ENCODE measurements around the gene TLNRD1. TPM values are rescaled to one million over a fixed set of nuclear protein-coding genes. Genes with fewer than 3 reads are reported as not detected.
A peak's percentile ranks its signal among the peaks of the same experiment; 100 is the strongest.
"Not testable (repeated sequence)": the region's sequence is repeated elsewhere in the genome, so short reads cannot be mapped to it uniquely, and the experiment has no call there.

Gene TLNRD1
- 19.3 and 21.4 TPM in 2 replicates for total RNA-seq (2014; rRNA removed; shearing (Covaris generic); ENCODE audit: low replicate concordance)

- DNase-seq (ENCODE audit: low read depth), result peak; percentile 83
- in situ Hi-C loops (cut with HindIII; ENCODE audit: low pct_unique_long_range_greater_than_20kb, low sequenced_read_pairs), result no loop called here
Measured at GRCh38 chr15:81000624-81001151, at the start of gene TLNRD1. TLNRD1 (plus strand) TSS chr15:81000923; CDS start chr15:81002272, 1,349 bp downstream.

- in situ Hi-C loops (cut with HindIII; ENCODE audit: low pct_unique_long_range_greater_than_20kb, low sequenced_read_pairs), result no loop called here
- no peak for DNase-seq (ENCODE audit: low read depth)
Measured at GRCh38 chr15:80951941-80952340, 48.8 kb upstream of the TLNRD1 start.

GRCh38 chr15:80953001-80953952 is 47.4 kb upstream of the TLNRD1 start:
- in situ Hi-C loops (cut with HindIII; ENCODE audit: low pct_unique_long_range_greater_than_20kb, low sequenced_read_pairs), result no loop called here
- no peak for DNase-seq (ENCODE audit: low read depth)

- peak; percentile 30 for DNase-seq (ENCODE audit: low read depth)
- in situ Hi-C loops (cut with HindIII; ENCODE audit: low pct_unique_long_range_greater_than_20kb, low sequenced_read_pairs), result no loop called here
Measured at GRCh38 chr15:80953953-80954778, 46.6 kb upstream of the TLNRD1 start.

- in situ Hi-C loops (cut with HindIII; ENCODE audit: low pct_unique_long_range_greater_than_20kb, low sequenced_read_pairs), result not testable (repeated sequence)
- DNase-seq (ENCODE audit: low read depth), result peak; percentile 94
Measured at GRCh38 chr15:80955571-80956452, 44.9 kb upstream of the TLNRD1 start.

- DNase-seq (ENCODE audit: low read depth), result no peak
- in situ Hi-C loops (cut with HindIII; ENCODE audit: low pct_unique_long_range_greater_than_20kb, low sequenced_read_pairs), result no loop called here
Measured at GRCh38 chr15:80957556-80957955, 43.2 kb upstream of the TLNRD1 start.

- in situ Hi-C loops (cut with HindIII; ENCODE audit: low pct_unique_long_range_greater_than_20kb, low sequenced_read_pairs), result no loop called here
- DNase-seq (ENCODE audit: low read depth), result no peak
Measured at GRCh38 chr15:80957976-80958375, 42.7 kb upstream of the TLNRD1 start.

- DNase-seq (ENCODE audit: low read depth), result no peak
- in situ Hi-C loops (cut with HindIII; ENCODE audit: low pct_unique_long_range_greater_than_20kb, low sequenced_read_pairs), result no loop called here
Measured at GRCh38 chr15:80958818-80959495, 41.8 kb upstream of the TLNRD1 start.

- DNase-seq (ENCODE audit: low read depth); in situ Hi-C loops (cut with HindIII; ENCODE audit: low pct_unique_long_range_greater_than_20kb, low sequenced_read_pairs): not testable (repeated sequence)
Measured at GRCh38 chr15:80965454-80965853, 35.3 kb upstream of the TLNRD1 start.

GRCh38 chr15:80966431-80967197 is 34.1 kb upstream of the TLNRD1 start:
- no peak for DNase-seq (ENCODE audit: low read depth)
- in situ Hi-C loops (cut with HindIII; ENCODE audit: low pct_unique_long_range_greater_than_20kb, low sequenced_read_pairs), result no loop called here

GRCh38 chr15:80967451-80967850 is 33.3 kb upstream of the TLNRD1 start:
- in situ Hi-C loops (cut with HindIII; ENCODE audit: low pct_unique_long_range_greater_than_20kb, low sequenced_read_pairs), result no loop called here
- no peak for DNase-seq (ENCODE audit: low read depth)

- in situ Hi-C loops (cut with HindIII; ENCODE audit: low pct_unique_long_range_greater_than_20kb, low sequenced_read_pairs), result no loop called here
- DNase-seq (ENCODE audit: low read depth), result no peak
Measured at GRCh38 chr15:80967991-80968510, 32.7 kb upstream of the TLNRD1 start.

GRCh38 chr15:80969316-80969715 is 31.4 kb upstream of the TLNRD1 start:
- in situ Hi-C loops (cut with HindIII; ENCODE audit: low pct_unique_long_range_greater_than_20kb, low sequenced_read_pairs), result no loop called here
- DNase-seq (ENCODE audit: low read depth), result no peak

GRCh38 chr15:80970018-80970657 is 30.6 kb upstream of the TLNRD1 start:
- DNase-seq (ENCODE audit: low read depth), result peak; percentile 42
- in situ Hi-C loops (cut with HindIII; ENCODE audit: low pct_unique_long_range_greater_than_20kb, low sequenced_read_pairs), result no loop called here

GRCh38 chr15:80970658-80971057 is 30.1 kb upstream of the TLNRD1 start:
- in situ Hi-C loops (cut with HindIII; ENCODE audit: low pct_unique_long_range_greater_than_20kb, low sequenced_read_pairs), result no loop called here
- no peak for DNase-seq (ENCODE audit: low read depth)

GRCh38 chr15:80971143-80971542 is 29.6 kb upstream of the TLNRD1 start:
- DNase-seq (ENCODE audit: low read depth), result no peak
- in situ Hi-C loops (cut with HindIII; ENCODE audit: low pct_unique_long_range_greater_than_20kb, low sequenced_read_pairs), result no loop called here
